Left ventricle myocardium inferior (tissue), 1 donor: ENCODE data around the gene SDR39U1. TPM values are rescaled to one million over a fixed set of nuclear protein-coding genes. Genes with fewer than 3 reads are reported as not detected.

Source experiments
- DNase-seq: peaks from one replicate; pipeline ENCODE4 v3.0.0-alpha.2; 2020
- H3K27ac ChIP-seq: fragments of 200-600 bp; replicated peaks from 2 replicates; pipeline ENCODE4 v1.8.0; 2021
- H3K27me3 ChIP-seq: fragments of 200-600 bp; 2 replicates; pipeline ENCODE4 v1.8.0; 2021; ENCODE audit warnings: low read depth
- H3K36me3 ChIP-seq: fragments of 200-600 bp; 2 replicates; pipeline ENCODE4 v1.8.0; 2021
- H3K4me1 ChIP-seq: fragments of 200-600 bp; 2 replicates; pipeline ENCODE4 v1.8.0; 2021
- H3K4me3 ChIP-seq: fragments of 200-600 bp; 2 replicates; pipeline ENCODE4 v1.8.0; 2021; ENCODE audit warnings: mild to moderate bottlenecking, moderate library complexity
- H3K9me3 ChIP-seq: fragments of 200-600 bp; replicated peaks from 2 replicates; pipeline ENCODE4 v1.8.0; 2021
- intact Hi-C: fragments of 100-400 bp; cut with micrococcal nuclease; formaldehyde crosslinking; loops from one replicate; pipeline ENCODE4 v1.11.0; 2022
- total RNA-seq: library from RNA; stranded (reverse); fragmentation: NEBNext Ultra II Directional; extraction: Animal tissue kit (Norgen Biotek cat#: 25700); gene quantifications from one replicate; pipeline ENCODE4 v1.2.1, GENCODE V29; 2021
- TF ChIP-seq, protein P1 (sequence below): fragments of 200-600 bp; IDR thresholded peaks from 2 replicates; pipeline ENCODE4 v1.8.0; 2021; ENCODE audit warnings: antibody characterized with exemption, mild to moderate bottlenecking, borderline replicate concordance
- donor health status: DM: no; HTN: yes; CAD: no; lungs with severe emphysema.

SDR39U1 gene
- total RNA-seq, 1 donor from 2014 or later: 74.8 TPM

DNA sequence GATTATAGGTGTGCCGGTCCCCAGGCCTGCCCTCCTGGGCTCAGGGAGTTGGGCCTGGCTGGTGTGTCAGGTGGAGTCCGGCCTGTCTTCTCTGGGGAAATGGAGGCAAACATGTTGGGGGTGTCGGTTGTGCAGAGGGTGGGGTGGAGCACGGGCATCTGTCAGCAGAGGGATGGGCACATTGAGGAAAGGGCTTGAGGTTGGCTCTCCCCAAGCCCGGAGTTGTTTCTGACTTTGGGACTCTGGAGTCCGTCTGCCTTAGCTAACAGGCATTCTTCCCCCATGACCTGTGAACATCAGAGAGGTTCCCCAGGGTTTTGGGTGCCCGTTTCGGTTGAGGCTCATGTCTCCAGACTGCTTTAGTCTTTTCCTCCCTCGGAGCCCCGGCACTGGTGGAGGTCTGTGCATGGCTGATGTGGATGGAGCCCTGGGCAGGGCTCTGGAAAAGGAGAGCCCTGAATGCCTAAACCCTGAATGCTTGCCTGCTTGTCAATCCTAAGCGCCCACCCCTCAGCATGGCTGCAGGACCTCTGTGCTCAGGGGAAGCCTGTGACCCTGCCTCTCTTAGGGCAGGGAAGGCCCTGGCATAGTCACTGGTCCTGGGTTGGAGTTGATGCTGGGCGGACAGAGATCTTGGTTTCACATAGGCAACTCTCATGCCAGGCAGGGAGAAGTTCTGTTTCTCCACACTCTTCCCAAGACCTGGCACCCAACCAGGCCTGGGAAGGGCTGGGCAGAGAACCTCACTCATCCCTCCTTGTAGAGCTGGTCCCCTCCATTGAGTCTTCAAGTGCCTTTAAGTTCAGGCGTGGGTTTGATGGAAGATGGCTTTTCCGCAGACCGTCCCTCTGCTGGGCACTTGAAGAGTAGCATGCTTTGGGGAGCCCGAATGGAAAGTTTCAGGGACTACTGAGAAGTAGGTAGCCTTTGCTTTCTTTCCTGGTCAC is 30.9 kb downstream of the SDR39U1 start:
- intact Hi-C loops: no loop called here
- no peaks in the 10 kb centered on the region for H3K9me3 ChIP-seq
- no peaks in the 10 kb centered on the region for H3K27me3 ChIP-seq
- TF ChIP-seq, protein P1, sequence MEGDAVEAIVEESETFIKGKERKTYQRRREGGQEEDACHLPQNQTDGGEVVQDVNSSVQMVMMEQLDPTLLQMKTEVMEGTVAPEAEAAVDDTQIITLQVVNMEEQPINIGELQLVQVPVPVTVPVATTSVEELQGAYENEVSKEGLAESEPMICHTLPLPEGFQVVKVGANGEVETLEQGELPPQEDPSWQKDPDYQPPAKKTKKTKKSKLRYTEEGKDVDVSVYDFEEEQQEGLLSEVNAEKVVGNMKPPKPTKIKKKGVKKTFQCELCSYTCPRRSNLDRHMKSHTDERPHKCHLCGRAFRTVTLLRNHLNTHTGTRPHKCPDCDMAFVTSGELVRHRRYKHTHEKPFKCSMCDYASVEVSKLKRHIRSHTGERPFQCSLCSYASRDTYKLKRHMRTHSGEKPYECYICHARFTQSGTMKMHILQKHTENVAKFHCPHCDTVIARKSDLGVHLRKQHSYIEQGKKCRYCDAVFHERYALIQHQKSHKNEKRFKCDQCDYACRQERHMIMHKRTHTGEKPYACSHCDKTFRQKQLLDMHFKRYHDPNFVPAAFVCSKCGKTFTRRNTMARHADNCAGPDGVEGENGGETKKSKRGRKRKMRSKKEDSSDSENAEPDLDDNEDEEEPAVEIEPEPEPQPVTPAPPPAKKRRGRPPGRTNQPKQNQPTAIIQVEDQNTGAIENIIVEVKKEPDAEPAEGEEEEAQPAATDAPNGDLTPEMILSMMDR: peak; percentile 68
- no peak for DNase-seq
- H3K4me3 ChIP-seq: no peak overlapping the region
- peaks cover 4% of the 10 kb centered on the region for H3K4me1 ChIP-seq
- H3K27ac ChIP-seq: no peak overlapping the region
- peaks cover 58% of the 10 kb centered on the region for H3K36me3 ChIP-seq

DNA sequence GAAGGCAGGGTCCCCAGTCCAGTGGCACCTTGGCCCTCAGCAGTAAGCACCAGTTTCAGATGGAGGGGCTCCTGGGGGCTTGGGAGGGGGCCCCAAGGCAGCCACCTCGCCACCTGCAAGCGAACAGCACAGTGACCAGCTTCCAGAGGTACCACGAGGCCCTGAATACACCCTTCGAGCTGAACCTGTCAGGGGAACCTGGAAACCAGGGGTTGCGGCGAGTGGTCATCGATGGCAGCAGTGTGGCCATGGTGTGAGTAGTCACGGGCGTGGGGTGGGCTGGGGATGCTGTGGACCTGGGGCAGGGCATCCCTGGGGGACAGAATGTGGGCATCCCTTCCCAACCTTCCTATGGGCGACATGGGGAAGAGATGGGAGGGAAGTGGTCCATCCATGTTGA is 32.6 kb downstream of the SDR39U1 start:
- Histone ChIP-seq H3K27me3 (no peaks in the 10 kb centered on the region), H3K4me3 (no peak overlapping the region), H3K4me1 (peaks cover 10% of the 10 kb centered on the region), H3K9me3 (no peaks in the 10 kb centered on the region), H3K36me3 (peaks cover 50% of the 10 kb centered on the region), H3K27ac (no peak overlapping the region)
- intact Hi-C loops: no loop called here
- TF ChIP-seq, protein P1: no peak
- DNase-seq: no peak

DNA sequence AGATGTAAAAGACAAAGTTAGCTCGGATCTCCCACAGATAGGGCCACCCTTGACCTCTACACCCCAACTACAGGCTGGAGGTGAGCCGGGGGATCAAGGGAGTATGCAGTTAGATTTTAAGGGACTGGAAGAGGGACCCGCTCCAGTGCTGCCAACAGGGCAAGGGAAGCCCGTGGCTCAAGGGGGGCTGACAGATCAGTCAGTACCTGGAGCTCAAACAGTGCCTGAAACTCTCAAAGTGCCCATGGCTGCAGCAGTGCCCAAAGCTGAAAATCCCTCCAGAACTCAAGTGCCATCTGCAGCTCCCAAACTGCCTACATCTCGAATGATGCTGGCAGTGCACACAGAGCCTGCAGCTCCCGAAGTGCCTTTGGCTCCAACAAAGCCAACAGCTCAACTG is 33.4 kb downstream of the SDR39U1 start:
- no peaks in the 10 kb centered on the region for H3K27me3 ChIP-seq
- peaks cover 15% of the 10 kb centered on the region for H3K4me1 ChIP-seq
- no peak for DNase-seq
- no peak overlapping the region for H3K4me3 ChIP-seq
- H3K27ac ChIP-seq: no peak overlapping the region
- intact Hi-C loops: no loop called here
- H3K9me3 ChIP-seq: no peaks in the 10 kb centered on the region
- TF ChIP-seq, protein P1: no peak
- peaks cover 42% of the 10 kb centered on the region for H3K36me3 ChIP-seq

DNA sequence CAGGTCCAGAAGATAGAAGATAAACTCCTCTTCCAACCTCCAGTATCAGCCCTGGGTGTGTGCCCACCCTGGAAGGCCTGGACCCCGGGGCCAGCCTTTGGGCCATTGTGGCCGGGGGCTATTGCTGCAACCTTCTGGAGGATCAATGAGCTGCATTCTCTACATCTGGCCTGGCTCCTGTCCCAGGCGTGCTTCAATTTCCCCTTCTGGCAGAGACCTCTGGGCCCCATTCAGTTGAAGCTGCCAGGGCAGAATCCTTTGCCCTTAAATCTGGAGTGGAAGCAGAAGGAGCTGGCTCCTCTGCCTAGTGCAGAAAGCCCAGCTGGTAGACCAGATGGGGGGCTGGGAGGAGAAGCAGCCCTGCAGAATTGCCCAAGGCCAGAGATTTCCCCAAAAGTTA is 33.8 kb downstream of the SDR39U1 start:
- no peak overlapping the region for H3K4me3 ChIP-seq
- TF ChIP-seq, protein P1: no peak
- peaks cover 38% of the 10 kb centered on the region for H3K36me3 ChIP-seq
- H3K27ac ChIP-seq: no peak overlapping the region
- peaks cover 19% of the 10 kb centered on the region for H3K4me1 ChIP-seq
- intact Hi-C loops: no loop called here
- DNase-seq: no peak
- H3K27me3 ChIP-seq: no peaks in the 10 kb centered on the region
- H3K9me3 ChIP-seq: no peaks in the 10 kb centered on the region

DNA sequence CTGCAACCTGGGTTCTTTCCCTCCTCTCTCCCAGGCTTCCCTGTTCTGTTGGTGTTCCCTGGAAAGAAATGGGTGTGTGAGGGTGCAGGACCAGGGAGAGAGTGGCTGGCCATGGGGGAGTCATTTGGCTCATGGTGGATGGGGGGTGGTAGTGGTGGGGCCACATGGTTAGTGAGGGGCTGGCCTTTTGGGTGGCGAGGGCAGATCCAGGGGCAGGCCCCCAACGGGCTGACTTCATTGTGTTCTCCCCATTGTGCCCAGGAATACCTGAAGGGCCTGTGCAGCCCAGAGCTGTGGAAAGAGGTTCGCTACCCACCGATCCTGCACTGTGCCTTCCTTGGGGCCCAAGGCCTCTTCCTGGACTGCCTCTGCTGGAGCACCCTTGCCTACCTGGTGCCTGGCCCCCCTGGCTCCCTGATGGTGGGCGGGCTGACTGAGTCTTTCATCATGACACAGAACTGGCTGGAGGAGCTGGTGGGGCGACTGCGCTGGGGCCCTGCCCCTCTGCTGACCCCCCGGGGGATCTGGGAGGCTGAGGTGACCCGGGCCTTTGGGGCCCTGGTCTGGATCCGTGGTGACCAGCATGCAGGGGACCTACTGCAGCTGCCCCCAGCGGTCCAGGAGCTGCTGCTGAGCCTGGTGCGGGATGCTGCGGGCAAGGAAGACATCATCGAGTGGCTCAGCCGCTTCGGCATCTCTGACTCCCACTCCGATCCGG is 34.8 kb downstream of the SDR39U1 start:
- H3K9me3 ChIP-seq: no peaks in the 10 kb centered on the region
- H3K4me3 ChIP-seq: no peak overlapping the region
- H3K27ac ChIP-seq: no peak overlapping the region
- H3K4me1 ChIP-seq: peaks cover 29% of the 10 kb centered on the region
- peaks cover 32% of the 10 kb centered on the region for H3K36me3 ChIP-seq
- no peaks in the 10 kb centered on the region for H3K27me3 ChIP-seq
- DNase-seq: no peak
- intact Hi-C loops: no loop called here
- TF ChIP-seq, protein P1: no peak
